Right lobe of liver (tissue), 4 donors: ENCODE measurements around the gene PRDM12.

Source experiments
- POLR2A ChIP-seq: fragments of 450-650 bp; IDR thresholded peaks from one replicate; pipeline ENCODE4 v1.6.1; 2017; ENCODE audit warnings: antibody characterized with exemption, mild to moderate bottlenecking
- TF ChIP-seq, protein P1 (sequence below), 4 donors: fragments of 200-600 bp in 3 of 4; fragments of 450-650 bp in 1 of 4; IDR thresholded peaks; one replicate each; pipeline versions ENCODE4 v1.5.1 to v1.8.0; 2016 to 2022; ENCODE audit warnings: antibody characterized with exemption in 4 of 4, mild to moderate bottlenecking in 2 of 4
- donor health status: DM: no; HTN: no; CAD: no.
- donor health status: DM: no; HTN: no; CAD: no.
- donor health status: DM: no; HTN: yes; CAD: no.

DNA sequence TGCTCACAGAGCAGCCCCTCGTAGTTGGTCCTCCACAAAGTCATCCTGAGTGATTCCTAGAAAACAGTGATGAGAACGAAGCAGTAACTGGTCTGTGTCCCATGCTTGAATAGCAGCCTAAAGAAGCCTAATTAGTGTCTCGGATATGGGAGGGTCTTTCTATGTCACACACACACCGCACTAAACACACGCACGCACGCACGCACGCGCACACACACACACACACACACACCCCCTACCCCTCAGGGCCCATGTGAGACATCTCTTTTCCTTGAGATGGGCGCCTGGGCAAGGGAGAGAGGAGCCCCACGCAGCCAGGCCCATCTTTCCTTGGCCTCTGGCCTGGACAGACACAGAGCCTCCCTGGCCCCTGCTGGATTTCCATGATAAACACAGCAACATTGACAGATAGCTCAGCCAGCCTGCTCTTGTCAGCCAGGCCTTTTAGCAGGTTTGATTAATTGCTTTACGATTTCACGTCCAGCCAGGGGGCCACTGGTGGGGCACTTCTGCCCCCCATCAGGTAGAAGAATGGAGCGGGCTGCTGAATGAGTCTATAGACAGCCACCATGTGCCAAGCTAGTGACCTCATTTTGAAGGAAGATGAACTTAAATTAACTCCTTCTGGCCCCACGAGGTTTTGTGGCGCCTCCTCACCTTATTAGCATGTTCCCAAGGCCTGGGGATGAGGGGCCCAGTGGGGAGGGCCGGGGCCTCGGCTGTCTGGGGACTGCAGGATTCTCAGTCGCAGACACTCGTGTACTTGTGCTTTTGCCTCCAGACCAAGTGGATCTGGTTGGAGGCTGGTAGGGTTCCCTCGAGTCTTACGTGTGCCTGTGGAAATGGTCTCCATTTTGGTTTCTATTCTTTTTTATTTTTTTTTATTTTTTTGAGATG, 36.2 kb upstream of the PRDM12 start:
- TF ChIP-seq, protein P1, sequence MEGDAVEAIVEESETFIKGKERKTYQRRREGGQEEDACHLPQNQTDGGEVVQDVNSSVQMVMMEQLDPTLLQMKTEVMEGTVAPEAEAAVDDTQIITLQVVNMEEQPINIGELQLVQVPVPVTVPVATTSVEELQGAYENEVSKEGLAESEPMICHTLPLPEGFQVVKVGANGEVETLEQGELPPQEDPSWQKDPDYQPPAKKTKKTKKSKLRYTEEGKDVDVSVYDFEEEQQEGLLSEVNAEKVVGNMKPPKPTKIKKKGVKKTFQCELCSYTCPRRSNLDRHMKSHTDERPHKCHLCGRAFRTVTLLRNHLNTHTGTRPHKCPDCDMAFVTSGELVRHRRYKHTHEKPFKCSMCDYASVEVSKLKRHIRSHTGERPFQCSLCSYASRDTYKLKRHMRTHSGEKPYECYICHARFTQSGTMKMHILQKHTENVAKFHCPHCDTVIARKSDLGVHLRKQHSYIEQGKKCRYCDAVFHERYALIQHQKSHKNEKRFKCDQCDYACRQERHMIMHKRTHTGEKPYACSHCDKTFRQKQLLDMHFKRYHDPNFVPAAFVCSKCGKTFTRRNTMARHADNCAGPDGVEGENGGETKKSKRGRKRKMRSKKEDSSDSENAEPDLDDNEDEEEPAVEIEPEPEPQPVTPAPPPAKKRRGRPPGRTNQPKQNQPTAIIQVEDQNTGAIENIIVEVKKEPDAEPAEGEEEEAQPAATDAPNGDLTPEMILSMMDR (IDR thresholded peaks at IDR 0.05), result no peak
- no peak for TF ChIP-seq POLR2A
